HG02943 (cell line): ENCODE measurements around the gene ZIC5.

ENCODE experiments used
- ATAC-seq: cut with Tn5 transposase; IDR thresholded peaks from one replicate; pipeline ENCODE4 v1.9.1; 2021; ENCODE audit warnings: mild to moderate bottlenecking, low read depth, moderate library complexity; ENCODE audit not compliant: unreplicated experiment

ZIC5 gene

DNA sequence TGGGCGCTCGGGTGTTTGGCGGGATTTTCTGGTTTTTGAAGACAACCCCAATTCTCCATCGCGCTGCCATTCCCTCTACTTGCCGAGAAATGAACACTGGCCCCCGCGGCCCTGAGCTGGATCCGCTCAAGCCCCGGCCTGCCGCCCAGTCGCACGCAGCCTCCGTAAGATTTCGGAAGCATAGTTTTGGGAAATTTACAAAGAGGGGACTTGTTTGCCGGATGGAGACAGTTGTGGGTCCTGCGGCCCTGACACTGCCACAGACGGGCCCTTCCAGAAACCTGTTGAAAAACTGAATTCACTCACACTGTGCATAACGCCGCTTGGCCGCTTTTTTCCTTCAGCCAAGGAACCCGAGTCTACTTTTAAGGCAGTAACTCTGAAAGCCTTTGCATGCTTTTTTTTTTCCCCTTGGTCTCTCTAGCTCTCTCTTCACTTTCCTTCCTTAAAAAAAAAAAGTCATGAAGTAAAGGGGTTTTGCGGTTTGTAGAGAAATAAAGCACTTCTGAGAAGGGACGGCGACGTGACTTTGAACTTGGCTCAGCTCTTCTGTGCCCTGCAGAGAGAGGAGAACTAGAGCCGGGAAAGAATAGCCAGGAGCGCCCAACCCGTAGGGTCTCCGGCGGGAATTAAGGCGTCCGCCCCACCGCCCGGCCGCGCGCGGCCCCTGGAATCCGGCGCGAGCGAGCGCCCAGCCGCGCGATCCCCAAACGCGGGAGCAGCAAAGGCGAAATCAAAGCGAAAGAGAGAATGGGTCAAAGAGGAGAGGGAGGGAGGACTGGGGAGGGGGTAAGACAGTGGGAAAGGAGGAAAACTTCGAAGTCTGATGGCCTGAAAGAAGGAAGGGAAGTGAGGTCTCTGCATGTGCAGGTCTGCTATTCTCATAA lies 6.6 kb upstream of the ZIC5 start:
- ATAC-seq, result no peak

GRCh38 chr13:99977334-99977911 lies 5.9 kb upstream of the ZIC5 start:
- no peak for ATAC-seq

- ATAC-seq, result no peak
Observed at GRCh38 chr13:99976575-99976974, 5.0 kb upstream of the ZIC5 start.

DNA sequence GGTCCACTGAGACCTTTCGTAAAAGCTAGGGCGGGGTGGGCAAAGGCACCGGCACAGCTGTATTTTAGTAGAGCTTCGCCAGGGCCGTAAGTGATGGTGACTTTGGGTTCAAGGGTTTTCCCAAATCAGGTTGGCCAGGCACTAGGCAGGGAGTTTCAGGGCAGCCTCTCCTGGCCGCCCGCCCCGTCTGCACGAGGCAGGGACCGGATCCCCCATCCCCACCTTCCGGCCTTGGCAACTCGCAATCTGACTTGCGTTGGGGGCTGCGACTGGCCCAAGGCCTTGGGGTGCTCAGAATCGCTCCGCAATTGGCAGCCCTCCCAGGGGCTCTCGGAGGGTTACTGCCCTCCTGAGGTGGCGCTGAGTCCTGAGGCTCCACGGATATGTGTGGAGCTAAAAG lies 4.1 kb upstream of the ZIC5 start:
- no peak for ATAC-seq

DNA sequence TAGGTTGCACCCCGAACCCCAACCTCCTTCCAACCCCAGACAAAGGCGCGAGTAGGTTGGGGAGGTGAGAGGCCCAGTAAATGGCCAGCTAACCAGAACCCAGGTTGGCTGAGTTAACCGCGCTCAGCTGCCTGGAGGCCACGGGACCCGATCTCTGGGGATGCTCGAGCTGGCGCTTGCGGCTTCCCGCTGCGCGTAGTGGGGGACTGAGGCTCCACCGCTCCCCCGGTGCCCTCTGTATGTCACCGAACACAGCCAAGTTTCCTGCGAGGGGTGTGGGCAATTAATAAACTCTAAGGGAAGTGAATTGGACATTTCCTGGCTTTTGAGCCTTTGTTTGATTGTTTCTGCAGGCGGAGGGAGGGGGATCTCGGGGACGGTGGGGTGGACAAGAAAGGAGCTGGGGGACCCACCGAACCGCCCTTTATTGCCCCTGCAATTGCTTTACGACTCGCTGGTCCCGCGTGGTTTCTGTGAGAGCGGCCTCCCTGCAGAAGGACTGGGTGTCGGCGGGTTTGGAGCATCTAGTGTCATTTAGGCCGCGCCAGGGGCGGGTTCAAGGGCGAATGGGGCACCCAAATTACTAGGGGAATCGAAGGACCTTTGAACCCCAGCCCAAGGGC lies 3.5 kb upstream of the ZIC5 start:
- no peak for ATAC-seq

GRCh38 chr13:99974296-99974938 lies 2.9 kb upstream of the ZIC5 start:
- no peak for ATAC-seq

- no peak for ATAC-seq
Observed at GRCh38 chr13:99973808-99974185, 2.2 kb upstream of the ZIC5 start.

GRCh38 chr13:99973163-99973807 lies 1.7 kb upstream of the ZIC5 start:
- ATAC-seq, result no peak

- ATAC-seq, result no peak
Observed at GRCh38 chr13:99972190-99972731, 694 bp upstream of the ZIC5 start.

DNA sequence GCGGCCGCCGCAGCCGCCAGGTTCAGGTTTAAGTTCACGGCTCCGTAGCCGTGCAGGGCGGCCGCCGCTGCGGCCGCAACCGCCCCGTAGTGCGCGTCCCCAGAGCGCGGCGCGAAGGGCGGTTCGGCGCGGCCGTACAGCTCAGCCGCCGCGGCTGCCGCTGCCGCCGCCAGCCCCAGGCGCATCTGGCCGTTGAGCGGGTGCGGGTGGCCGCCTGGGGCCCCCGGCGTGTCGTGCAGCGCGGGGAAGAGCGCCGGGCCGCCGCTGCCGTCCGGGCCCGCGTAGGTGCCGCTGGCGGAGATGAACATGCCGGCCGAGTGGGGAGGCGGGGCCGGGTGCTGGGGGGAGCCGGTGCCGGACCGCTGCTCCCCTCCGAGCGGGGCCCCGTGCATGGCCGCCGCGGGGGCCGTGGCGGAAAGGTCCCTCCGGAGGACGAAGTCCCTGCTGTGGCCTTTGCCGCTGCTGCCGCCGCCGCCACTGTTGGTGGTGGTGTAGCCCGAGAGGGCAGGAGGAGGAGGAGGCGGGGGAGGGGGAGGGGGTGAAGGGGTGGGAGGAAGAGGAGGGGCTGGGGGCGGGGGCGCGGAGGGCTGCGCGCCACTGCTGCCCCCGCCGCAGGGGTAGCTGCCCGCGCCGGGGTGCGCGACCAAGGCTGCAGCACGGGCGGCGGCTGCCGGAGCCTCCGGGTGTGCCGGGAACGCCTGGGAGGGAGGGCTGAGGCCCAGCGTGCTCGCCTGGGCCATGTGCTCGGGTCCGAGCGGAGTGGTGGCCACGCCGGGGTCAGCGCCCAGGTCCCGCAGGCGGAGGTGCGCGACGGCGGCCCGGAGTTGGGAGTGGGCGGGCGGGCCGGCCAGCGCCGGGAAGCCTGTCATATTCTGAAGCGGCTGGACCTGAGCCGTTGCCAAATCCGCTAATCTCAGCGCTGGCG lies 654 bp downstream of the ZIC5 start:
- ATAC-seq, result no peak

DNA sequence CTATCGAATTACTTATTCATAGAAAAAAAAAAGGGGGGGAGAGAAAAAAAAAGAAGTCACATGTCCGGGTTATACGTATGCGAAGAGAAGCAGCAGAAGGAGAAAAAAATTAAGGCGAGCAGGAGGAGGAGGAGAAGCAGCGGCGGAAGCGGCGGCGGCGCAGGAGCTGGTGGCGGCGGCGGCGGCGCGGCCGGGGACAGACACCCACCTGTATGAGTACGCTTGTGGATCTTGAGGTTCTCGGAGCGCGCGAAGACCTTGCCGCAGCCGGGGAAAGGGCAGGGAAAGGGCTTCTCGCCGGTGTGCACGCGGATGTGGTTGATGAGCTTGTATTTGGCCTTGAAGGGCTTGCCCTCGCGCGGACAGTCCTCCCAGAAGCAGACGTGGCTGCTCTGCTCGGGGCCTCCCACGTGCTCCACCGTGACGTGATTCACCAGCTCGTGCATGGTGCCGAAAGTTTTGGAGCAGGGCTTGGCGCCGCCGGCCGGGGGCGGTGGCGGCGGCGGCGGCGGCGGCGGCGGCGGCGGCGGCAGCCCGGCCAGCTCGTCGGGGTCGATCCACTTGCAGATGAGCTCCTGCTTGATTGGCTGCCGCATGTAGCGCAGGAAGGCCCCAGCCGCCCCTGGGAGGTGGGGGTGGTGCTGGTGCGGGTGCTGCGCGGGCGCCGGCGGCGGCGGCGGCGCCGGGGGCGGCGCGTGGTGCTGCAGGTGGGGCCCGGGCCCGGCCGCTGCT lies 1.5 kb downstream of the ZIC5 start:
- ATAC-seq, result no peak

DNA sequence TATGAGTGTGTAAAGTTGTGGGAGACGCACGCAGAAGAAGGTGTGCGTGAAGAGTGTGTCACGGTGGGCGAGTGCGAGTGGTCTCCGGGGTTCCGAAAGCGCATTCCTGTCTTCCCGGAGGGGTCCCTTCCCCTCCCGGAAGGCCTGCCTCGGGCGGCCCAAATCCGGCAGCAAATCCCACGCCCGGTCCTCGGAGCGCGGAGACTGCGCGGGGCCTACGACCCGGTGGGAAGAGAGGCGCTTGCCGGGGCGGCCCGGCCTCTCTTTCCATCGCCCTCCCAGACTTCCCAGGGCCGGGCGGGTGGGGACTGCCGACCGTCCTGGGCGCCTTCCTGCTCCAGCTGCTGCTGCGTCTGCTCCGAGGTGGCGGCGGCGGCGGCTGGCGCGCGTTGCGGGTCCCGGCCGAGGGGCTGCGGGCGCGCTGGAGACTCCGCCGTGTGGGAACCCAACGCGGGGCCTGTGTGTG lies 2.1 kb downstream of the ZIC5 start:
- no peak for ATAC-seq

- no peak for ATAC-seq
Observed at GRCh38 chr13:99968521-99969452, 2.8 kb downstream of the ZIC5 start.

DNA sequence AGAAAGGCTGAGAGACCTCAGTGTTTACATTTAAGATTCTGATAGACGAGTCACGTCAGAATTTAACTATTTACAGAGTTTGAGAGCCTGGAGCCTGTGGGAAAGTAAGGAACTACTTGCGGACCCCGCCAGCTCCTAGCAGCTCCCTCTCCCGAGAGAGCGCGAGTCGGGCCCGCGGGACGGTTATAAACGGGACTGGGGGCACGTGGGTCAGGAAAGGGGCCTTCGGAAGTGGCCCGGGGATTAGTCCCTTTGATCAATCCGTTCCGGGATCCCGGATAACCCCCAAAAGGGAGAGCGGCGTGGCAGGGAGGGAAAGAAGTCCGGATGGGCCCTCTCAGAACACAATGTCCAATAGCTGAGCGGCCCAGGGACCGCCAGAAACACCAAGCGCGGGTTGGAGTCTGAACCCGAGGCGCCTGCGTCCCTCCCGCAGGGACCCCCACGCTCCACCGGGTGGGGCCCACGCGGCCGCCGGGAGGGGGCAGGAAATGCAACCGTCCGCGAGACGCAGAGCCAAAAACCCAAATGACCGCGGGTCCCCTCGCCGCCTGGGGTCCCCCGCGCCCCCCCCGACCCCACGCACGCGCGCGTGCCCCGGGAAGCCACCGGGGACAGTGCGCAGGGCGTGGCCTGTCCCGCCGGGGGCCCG lies 3.6 kb downstream of the ZIC5 start:
- no peak for ATAC-seq

GRCh38 chr13:99967498-99967868 lies 4.1 kb downstream of the ZIC5 start:
- no peak for ATAC-seq

GRCh38 chr13:99966064-99966805 lies 5.3 kb downstream of the ZIC5 start:
- ATAC-seq, result no peak
